Tibial artery (tissue), 4 donors: ENCODE data around the gene LYPLA2.

Source experiments
- DNase-seq, 2 donors: peaks; one replicate each; pipeline ENCODE4 v3.0.0-alpha.2; 2019
- H3K27ac ChIP-seq, 2 donors: fragments of 200-600 bp; sonication (generic) in 1 of 2; 1 replicate in 1 of 2; 2 replicates in 1 of 2; pipeline ENCODE4 v1.5.1; 2018 to 2019; ENCODE audit warnings: mild to moderate bottlenecking in 1 of 2
- H3K27me3 ChIP-seq, 2 donors: fragments of 200-600 bp; sonication (generic) in 1 of 2; one replicate each; pipeline versions ENCODE4 v1.5.1 to v1.6.0; 2016 to 2019
- H3K36me3 ChIP-seq, 3 donors: fragments of 200-600 bp; sonication (generic) in 2 of 3; one replicate each; pipeline ENCODE4 v1.5.1; 2016 to 2019; ENCODE audit warnings: mild to moderate bottlenecking in 2 of 3
- H3K4me1 ChIP-seq, 4 donors: fragments of 200-600 bp; sonication (generic) in 2 of 4; 1 replicate in 3 of 4; 2 replicates in 1 of 4; pipeline ENCODE4 v1.5.1; 2016 to 2019
- H3K4me3 ChIP-seq, 2 donors: fragments of 200-600 bp; sonication (generic) in 1 of 2; 1 replicate in 1 of 2; 2 replicates in 1 of 2; pipeline ENCODE4 v1.5.1; 2018 to 2019; ENCODE audit warnings: mild to moderate bottlenecking in 2 of 2
- H3K9me3 ChIP-seq, 3 donors: fragments of 200-600 bp; sonication (generic) in 1 of 3; one replicate each; pipeline ENCODE4 v1.5.1; 2016 to 2019
- intact Hi-C: fragments of 100-400 bp; cut with DNase I; formaldehyde crosslinking; loops from one replicate; pipeline ENCODE4 v1.15.0; 2023; ENCODE audit warnings: low total_unique reads
- TF ChIP-seq, protein P1 (sequence below), 2 experiments: fragments of 200-600 bp in 1 of 2; fragments of 450-650 bp in 1 of 2; IDR thresholded peaks; one replicate each; pipeline ENCODE4 v1.5.1; 2017 to 2019; ENCODE audit warnings: antibody characterized with exemption in 2 of 2, mild to moderate bottlenecking in 1 of 2, moderate library complexity in 1 of 2

LYPLA2 gene

DNA sequence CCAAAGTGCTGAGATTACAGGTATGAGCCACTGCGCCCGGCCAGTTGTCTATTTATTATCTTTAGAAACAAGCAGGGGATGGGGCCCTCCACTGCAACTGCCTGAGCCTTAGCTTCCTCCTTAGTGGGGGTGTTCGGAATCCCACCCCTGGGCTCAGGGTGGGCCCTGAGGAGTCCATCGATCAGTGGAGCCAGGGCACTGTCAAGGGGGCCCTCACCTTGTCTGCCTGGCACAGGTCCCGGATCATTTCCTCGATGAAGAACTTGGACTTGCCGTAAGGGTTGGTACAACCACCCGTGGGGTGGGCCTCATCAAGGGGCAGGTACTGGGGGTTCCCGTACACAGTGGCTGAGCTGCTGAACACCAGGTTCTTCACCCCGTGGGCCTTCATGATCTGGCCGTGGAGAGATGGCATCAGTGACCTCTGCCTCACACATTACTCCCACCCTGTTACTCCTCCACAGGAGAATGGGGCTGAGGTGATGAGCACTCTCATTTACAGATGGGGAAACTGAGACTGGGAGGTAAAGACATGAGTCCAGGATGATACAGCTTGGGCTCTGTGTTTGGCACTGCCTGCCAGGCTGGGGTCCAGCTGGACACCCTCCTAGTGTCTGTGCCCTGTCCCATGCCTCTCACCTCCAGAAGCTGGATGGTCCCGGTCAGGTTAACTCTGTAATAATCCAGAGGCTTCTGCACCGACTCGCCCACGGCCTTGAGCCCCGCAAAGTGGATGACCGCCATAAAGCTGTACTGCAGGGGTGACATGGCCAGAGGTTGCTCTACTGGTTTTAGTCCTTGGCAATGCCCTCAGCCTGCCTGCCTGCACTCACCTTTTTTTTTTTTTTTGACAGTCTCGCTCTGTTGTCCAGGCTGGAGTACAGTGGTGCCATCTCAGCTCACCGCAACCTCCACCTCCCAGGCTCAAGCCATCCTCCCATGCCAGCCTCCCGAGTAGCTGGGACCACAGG is 6.8 kb downstream of the LYPLA2 start:
- H3K27ac ChIP-seq, result no peak overlapping the region
- no peaks in the 10 kb centered on the region for H3K9me3 ChIP-seq
- intact Hi-C loops, result no loop called here
- TF ChIP-seq, protein P1, sequence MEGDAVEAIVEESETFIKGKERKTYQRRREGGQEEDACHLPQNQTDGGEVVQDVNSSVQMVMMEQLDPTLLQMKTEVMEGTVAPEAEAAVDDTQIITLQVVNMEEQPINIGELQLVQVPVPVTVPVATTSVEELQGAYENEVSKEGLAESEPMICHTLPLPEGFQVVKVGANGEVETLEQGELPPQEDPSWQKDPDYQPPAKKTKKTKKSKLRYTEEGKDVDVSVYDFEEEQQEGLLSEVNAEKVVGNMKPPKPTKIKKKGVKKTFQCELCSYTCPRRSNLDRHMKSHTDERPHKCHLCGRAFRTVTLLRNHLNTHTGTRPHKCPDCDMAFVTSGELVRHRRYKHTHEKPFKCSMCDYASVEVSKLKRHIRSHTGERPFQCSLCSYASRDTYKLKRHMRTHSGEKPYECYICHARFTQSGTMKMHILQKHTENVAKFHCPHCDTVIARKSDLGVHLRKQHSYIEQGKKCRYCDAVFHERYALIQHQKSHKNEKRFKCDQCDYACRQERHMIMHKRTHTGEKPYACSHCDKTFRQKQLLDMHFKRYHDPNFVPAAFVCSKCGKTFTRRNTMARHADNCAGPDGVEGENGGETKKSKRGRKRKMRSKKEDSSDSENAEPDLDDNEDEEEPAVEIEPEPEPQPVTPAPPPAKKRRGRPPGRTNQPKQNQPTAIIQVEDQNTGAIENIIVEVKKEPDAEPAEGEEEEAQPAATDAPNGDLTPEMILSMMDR (IDR thresholded peaks at IDR 0.05), result no peak
- no peak for DNase-seq
- H3K27me3 ChIP-seq, result no peaks in the 10 kb centered on the region
- peaks cover 0 to 40% (median 25%) of the 10 kb centered on the region in 4 donors for H3K4me1 ChIP-seq
- H3K36me3 ChIP-seq, result peaks cover 0 to 61% (median 29%) of the 10 kb centered on the region in 3 donors
- no peak overlapping the region for H3K4me3 ChIP-seq

DNA sequence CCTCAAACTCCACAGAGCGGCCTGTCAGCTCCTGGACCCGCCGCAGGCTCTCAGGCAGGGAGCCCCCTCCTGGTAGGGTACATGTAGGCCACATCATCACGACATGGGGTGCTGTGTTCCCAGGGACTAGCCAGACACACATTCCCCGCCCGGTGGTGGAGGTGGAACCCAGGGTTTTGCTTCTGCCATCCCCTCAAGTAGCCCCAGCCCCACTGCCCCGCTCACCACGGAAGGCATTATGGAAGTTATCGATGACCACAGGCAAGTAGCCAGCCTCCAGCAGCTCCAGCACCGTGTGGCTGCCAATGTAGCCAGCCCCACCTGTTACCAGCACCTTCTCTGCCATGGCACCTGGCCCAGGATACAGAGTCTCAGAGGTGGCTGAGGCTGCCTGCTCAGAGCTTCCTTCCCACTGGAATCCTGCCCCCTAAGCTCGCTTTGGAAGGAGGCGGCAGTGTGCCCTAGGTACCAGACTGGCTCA is 7.8 kb downstream of the LYPLA2 start:
- intact Hi-C loops, result no loop called here
- no peak for DNase-seq
- peaks cover 0 to 61% (median 22%) of the 10 kb centered on the region in 3 donors for H3K36me3 ChIP-seq
- peaks cover 0 to 33% (median 18%) of the 10 kb centered on the region in 4 donors for H3K4me1 ChIP-seq
- TF ChIP-seq, protein P1 (IDR thresholded peaks at IDR 0.05), result no peak
- H3K9me3 ChIP-seq, result no peaks in the 10 kb centered on the region
- no peak overlapping the region for H3K27ac ChIP-seq
- no peaks in the 10 kb centered on the region for H3K27me3 ChIP-seq
- no peak overlapping the region for H3K4me3 ChIP-seq

DNA sequence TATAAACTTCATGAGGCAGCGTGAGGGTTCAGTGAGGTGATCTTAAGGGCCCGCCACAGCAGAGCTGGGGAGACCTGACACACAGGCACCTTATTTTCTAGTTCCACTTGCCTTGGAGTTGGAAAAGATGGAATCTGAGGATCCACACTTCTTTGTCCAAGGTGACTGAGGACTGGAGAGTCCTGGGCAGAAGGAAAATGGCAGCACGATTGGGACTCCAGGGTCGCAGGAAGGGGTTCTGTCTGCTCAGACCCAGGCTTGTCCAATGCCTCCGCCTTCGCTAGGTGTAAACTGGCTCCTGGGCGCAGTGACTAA is 8.3 kb downstream of the LYPLA2 start:
- Histone ChIP-seq H3K4me3 (peak overlapping the region; percentile 76 to 78), H3K27ac (peak overlapping the region in 1 of 2 donors; percentile 90)
- TF ChIP-seq, protein P1 (IDR thresholded peaks at IDR 0.05), result no peak

DNA sequence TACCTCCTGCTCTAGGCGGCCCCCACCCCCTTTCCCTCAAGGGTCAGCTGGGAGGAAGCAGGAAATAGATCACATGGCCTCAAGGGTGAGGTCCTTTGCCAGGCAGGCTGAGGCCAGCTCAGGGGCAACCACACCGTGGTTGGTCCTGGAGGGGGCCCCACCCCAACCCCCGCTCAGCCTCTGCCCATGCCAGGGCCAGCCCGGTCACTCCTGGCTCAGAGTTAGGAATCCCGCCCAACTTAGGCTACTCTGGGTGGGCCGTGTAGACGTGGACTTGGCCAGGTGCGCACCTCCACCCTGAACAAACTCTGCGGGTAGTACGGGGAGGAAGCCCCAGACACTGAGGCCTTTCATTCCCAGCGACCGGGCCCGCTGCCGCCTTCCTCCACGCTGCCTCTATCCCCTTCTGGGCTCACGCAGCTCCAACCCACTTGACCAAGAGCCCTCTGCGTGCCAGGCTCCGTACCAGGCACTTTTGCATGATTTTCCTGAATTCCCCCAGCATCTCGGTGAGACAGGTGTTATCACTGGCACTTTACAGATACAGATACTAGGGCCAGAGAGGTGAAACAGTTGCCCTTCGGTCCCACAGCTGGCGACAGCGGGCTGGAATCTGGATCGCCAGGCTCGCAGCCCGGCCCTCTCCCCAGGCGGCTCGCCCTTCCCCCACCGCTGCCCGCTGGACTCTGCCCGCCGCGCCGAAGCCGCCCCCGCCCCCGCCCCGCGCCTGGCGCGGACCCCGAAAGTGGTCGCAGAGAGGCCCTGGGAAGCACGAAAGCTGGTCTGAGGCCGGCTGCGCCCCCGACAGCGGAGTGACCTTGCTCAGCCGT is 8.8 kb downstream of the LYPLA2 start:
- H3K4me1 ChIP-seq, result peaks cover 0 to 33% (median 18%) of the 10 kb centered on the region in 4 donors
- DNase-seq, result peak; percentile 58 to 74
- intact Hi-C loops, result no loop called here

More for the DNA sequence above, 8.3 kb downstream of the LYPLA2 start:
- intact Hi-C loops, result no loop called here
- Histone ChIP-seq H3K9me3 (no peaks in the 10 kb centered on the region), H3K4me1 (peaks cover 0 to 33% (median 18%) of the 10 kb centered on the region in 4 donors), H3K36me3 (peaks cover 0 to 61% (median 18%) of the 10 kb centered on the region in 3 donors), H3K27me3 (no peaks in the 10 kb centered on the region)
- no peak for DNase-seq

More for the DNA sequence above, 8.8 kb downstream of the LYPLA2 start:
- H3K27me3 ChIP-seq, result no peaks in the 10 kb centered on the region
- TF ChIP-seq, protein P1 (IDR thresholded peaks at IDR 0.05), result no peak
- peak overlapping the region; percentile 76 to 90 for H3K27ac ChIP-seq
- H3K4me3 ChIP-seq, result peak overlapping the region; percentile 76 to 78
- H3K36me3 ChIP-seq, result peaks cover 0 to 60% (median 12%) of the 10 kb centered on the region in 3 donors
- no peaks in the 10 kb centered on the region for H3K9me3 ChIP-seq
